Neutrophil (primary cell): ENCODE results near the gene JAKMIP1.

ENCODE experiments used
- H3K27ac ChIP-seq: fragments of 200-600 bp; sonication (generic); 2 replicates; pipeline ENCODE4 v1.5.1; 2016; ENCODE audit warnings: mild to moderate bottlenecking, moderate library complexity
- H3K27me3 ChIP-seq: fragments of 200-600 bp; sonication (generic); 2 replicates; pipeline ENCODE4 v1.6.0; 2016; ENCODE audit warnings: mild to moderate bottlenecking
- H3K36me3 ChIP-seq: fragments of 200-600 bp; sonication (generic); 2 replicates; pipeline ENCODE4 v1.5.1; 2017
- H3K4me1 ChIP-seq, 2 experiments: fragments of 200-600 bp in 1 of 2; sonication (generic) in 1 of 2; 1 replicate in 1 of 2; 2 replicates in 1 of 2; pipeline versions ENCODE4 v1.5.1 to v1.6.1; 2013 to 2016; ENCODE audit warnings: low read depth in 1 of 2, low read length in 1 of 2, mild to moderate bottlenecking in 1 of 2, moderate library complexity in 1 of 2; ENCODE audit not compliant: control insufficient read depth in 1 of 2, insufficient read depth in 1 of 2
- H3K4me3 ChIP-seq, 2 experiments: fragments of 200-600 bp in 1 of 2; sonication (generic) in 1 of 2; 1 replicate in 1 of 2; 2 replicates in 1 of 2; pipeline ENCODE4 v1.5.1; 2013 to 2016; ENCODE audit warnings: low read depth in 1 of 2, low read length in 1 of 2, mild to moderate bottlenecking in 1 of 2, moderate library complexity in 1 of 2
- H3K9me3 ChIP-seq: fragments of 200-600 bp; sonication (generic); 2 replicates; pipeline ENCODE4 v1.5.1; 2016
- CTCF ChIP-seq: fragments of 200-600 bp; sonication (generic); IDR thresholded peaks from 2 replicates; pipeline ENCODE4 v1.5.1; 2016; ENCODE audit warnings: antibody characterized with exemption

JAKMIP1 gene

GRCh38 chr4:5992828-5993321, 207.5 kb downstream of the JAKMIP1 start:
- peaks cover 4% of the 10 kb centered on the region for H3K27me3 ChIP-seq
- H3K4me3 ChIP-seq: no peak overlapping the region
- no peak for TF ChIP-seq CTCF
- H3K36me3 ChIP-seq: no peaks in the 10 kb centered on the region
- no peak overlapping the region for H3K27ac ChIP-seq
- no peaks in the 10 kb centered on the region for H3K4me1 ChIP-seq
- H3K9me3 ChIP-seq: no peaks in the 10 kb centered on the region

GRCh38 chr4:5992171-5992827, 208.1 kb downstream of the JAKMIP1 start:
- Histone ChIP-seq H3K36me3 (no peaks in the 10 kb centered on the region), H3K4me1 (no peaks in the 10 kb centered on the region), H3K27ac (no peak overlapping the region), H3K9me3 (no peaks in the 10 kb centered on the region), H3K27me3 (peaks cover 4% of the 10 kb centered on the region), H3K4me3 (no peak overlapping the region)
- TF ChIP-seq CTCF: no peak

GRCh38 chr4:5991405-5991804, 208.9 kb downstream of the JAKMIP1 start:
- Histone ChIP-seq H3K4me1 (no peaks in the 10 kb centered on the region), H3K4me3 (no peak overlapping the region), H3K36me3 (no peaks in the 10 kb centered on the region), H3K9me3 (no peaks in the 10 kb centered on the region), H3K27me3 (peaks cover 4% of the 10 kb centered on the region), H3K27ac (no peak overlapping the region)
- TF ChIP-seq CTCF: no peak

GRCh38 chr4:5990446-5991160, 209.7 kb downstream of the JAKMIP1 start:
- TF ChIP-seq CTCF: no peak
- Histone ChIP-seq H3K9me3 (no peaks in the 10 kb centered on the region), H3K27ac (no peak overlapping the region), H3K4me3 (no peak overlapping the region), H3K36me3 (no peaks in the 10 kb centered on the region), H3K4me1 (no peaks in the 10 kb centered on the region), H3K27me3 (no peaks in the 10 kb centered on the region)

- TF ChIP-seq CTCF: no peak
- Histone ChIP-seq H3K4me3 (no peak overlapping the region), H3K9me3 (no peaks in the 10 kb centered on the region), H3K27ac (no peak overlapping the region), H3K27me3 (no peaks in the 10 kb centered on the region), H3K36me3 (no peaks in the 10 kb centered on the region), H3K4me1 (no peaks in the 10 kb centered on the region)
Measured at GRCh38 chr4:5989236-5990225, 210.8 kb downstream of the JAKMIP1 start.
